Right ventricle myocardium inferior (tissue), 1 donor: ENCODE measurements around the gene CXCL1. TPM values are rescaled to one million over a fixed set of nuclear protein-coding genes. Genes with fewer than 3 reads are reported as not detected.
A peak's percentile ranks its signal among the peaks of the same experiment; 100 is the strongest.
"Not testable (repeated sequence)": the region's sequence is repeated elsewhere in the genome, so short reads cannot be mapped to it uniquely, and the experiment has no call there.

Experiments
- ATAC-seq: fragments of 200-7000 bp; cut with Tn5 transposase; one replicate; pipeline ENCODE4 v1.9.1; 2020; ENCODE audit warnings: mild to moderate bottlenecking, moderate library complexity
- DNase-seq: peaks from one replicate; pipeline ENCODE4 v3.0.0; 2021; ENCODE audit errors: missing footprints
- intact Hi-C: fragments of 100-400 bp; cut with DNase I; formaldehyde crosslinking; loops from one replicate; pipeline ENCODE4 v1.11.0; 2022
- total RNA-seq: library from RNA; stranded (reverse); fragmentation: NEBNext Ultra II Directional; extraction: Animal tissue kit (Norgen Biotek cat#: 25700); gene quantifications from one replicate; pipeline ENCODE4 v1.2.1, GENCODE V29; 2021
- donor health status: DM: no; HTN: yes; CAD: no; lungs with severe emphysema.

Gene CXCL1
- total RNA-seq, 1 donor from 2014 or later: 1.3 TPM

DNA sequence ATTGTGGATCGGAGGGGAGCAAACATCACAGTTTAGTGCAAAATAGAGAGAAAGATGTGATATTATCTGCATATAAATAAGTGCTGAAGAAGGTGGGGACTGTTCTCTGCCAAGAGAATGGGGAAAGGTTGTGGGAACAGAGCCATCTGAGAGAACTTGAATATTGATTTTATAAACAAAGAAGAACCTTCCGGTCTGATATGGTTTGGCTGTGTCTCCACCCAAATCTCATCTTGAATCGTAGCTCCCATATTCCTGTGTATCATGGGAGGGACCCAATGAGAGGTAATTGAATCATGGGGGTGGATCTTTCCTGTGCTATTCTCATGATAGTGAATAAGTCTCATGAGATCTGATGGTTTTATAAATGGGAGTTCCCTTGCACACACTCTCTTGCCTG lies 30.1 kb downstream of the CXCL1 start:
- ATAC-seq, intact Hi-C loops, DNase-seq: not testable (repeated sequence)

DNA sequence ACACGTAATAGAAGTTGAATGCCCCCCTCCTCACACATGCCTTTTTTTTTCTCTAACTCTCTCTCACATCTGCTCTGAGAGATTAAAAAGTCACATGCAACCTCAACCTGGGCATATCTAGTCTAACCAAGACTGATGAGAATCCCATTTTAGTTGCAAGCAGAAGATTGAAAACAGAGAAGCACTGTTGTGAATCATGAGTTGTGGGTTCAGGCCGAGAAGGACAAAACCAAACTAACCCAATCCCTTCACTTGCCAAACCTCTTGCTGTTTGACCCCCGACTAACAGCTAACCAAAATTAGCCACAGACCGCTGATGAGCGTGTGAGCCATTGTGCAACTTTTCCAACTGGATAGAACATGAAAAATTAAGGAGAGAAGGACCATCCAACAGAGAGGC lies 31.8 kb downstream of the CXCL1 start:
- ATAC-seq: no peak
- intact Hi-C loops: no loop called here

DNA sequence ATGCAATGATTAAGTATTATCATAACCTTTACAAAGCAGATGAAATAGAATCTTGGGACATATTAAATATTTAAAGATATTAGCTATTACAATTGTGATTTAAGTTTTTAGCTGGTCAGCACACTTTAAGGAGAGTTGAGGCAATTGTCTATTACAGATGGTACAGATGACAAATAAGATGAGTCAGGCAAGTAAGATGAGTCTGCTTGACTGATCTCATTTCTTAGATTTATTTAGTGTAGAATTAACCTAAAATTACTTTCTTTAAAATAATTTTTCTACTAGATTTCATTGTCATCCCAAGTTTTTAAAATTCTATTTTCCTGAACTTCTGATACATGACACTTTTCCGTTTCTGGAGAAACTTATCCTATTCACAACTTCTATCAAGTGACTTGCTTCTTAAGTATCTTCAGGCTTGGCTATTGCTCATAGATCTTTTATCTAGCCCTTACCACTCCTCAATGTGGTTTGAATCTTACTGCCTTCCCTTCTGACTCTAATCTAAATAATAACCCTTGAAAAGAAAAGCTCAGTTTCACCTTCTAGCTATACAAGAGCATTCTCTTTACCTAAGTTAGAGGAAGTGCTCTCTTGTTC lies 32.9 kb downstream of the CXCL1 start:
- ATAC-seq (no peak), DNase-seq (no peak)
- intact Hi-C loops: no loop called here

More for the DNA sequence above, 31.8 kb downstream of the CXCL1 start:
- DNase-seq: no peak

DNA sequence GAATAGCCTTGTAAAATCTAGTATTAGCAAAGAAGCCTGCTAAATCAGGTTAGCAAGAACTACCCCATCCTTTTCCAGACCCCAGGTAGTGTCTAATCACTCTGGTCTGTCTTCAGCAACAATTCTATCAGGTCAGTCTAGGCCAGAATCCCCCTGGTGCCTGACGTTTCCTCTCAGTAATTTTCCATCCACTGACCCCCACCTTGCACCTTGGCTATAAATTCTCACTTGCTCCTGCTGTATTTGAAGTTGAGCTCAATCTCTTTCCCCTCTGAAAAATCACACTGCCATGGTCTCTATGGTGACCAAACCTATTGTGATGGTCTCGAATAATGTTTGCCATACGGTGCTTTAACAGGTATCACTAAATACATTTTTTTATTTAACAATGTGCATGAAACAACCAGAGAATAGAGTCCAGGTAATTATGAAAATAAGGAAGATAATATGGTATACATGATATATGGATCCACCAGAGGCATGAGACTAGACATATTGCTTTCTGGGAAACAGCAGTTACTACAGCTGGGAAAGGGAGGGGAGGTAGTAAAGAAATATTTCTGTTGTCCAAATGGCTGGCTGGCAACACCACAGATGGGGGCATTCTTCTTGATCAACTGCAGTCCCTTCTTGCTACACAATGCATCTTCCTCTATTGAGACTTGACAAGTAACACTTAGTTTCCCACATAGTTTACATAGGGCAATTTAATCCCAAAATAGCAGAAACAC lies 33.8 kb downstream of the CXCL1 start:
- ATAC-seq (no peak), DNase-seq (no peak)
- intact Hi-C loops: no loop called here

DNA sequence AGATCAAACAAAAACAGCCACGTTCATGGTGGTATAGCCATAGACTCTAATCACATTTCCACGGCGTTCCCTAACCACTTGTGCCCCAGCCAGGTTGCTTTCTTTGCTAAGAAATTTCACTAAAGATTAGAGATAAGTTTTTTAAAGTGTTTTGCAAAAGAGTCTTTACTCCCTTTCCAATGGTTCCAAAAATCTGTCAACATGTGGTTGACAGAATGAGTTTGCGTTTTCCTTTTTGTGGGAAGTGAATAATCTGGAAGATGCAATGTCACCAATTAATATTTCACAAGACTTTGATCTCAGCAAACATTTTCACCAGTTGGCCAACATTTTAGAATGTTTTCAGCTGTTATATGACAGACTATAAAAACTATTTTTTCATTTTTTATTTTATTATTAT lies 35.3 kb downstream of the CXCL1 start:
- intact Hi-C loops: no loop called here
- peak; percentile 83 for ATAC-seq
- DNase-seq: no peak

DNA sequence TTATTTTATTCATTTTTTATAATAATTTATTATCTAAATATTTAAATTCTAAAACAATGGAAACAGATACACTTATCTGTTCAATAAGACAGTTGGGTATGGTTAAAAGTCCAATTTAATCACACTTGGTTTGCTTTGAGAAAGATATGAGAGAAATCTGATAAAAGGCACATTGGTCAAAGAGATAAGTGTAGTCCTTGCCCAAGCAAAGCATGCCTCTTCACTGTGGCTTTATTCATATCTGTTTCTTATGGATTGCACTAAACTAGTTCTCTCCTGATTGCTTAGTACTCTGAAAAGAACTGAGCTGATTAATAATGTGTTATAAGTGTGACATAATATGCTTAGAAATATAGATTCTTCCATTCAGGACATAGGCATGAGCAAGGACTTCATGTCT lies 39.8 kb downstream of the CXCL1 start:
- intact Hi-C loops: no loop called here
- no peak for ATAC-seq
- DNase-seq: no peak

DNA sequence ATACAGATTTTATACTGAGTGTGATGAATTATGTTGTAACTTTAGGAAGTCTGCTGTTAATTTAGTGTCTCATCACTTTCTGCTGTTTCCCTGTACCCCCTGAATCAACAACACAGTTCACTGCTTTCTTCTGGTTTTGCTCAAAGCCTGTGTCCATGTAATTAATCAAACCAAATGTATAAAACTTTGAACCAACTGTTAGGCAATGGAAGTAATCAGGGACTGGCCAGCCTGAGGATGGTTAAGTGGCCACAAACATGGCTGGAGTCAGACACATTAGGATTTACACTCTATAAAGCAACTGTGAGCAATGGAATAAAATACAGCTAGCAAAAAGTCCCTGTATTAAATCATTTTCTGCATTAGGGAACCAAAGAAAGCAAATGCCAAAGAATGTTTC lies 42.6 kb downstream of the CXCL1 start:
- ATAC-seq (no peak), DNase-seq (no peak)
- intact Hi-C loops: no loop called here

DNA sequence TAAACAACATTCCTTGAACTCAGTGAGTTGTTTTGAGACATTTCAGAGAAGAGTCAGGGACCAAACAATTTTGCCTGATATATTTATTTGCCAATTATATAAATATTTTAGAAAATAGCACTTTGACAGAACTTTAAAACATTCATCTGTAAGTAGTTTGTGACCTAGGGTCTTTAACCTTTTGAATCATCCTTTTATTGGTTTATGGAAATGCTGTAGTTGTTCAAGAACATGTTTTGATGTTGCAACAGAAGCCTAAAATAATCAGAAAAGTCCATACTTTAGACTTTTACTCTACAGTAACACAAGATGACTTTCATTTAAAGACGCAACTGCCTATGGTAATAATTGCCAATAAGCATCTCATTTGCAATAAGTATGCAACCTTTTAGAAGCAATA lies 43.0 kb downstream of the CXCL1 start:
- intact Hi-C loops: no loop called here
- DNase-seq (no peak), ATAC-seq (no peak)

DNA sequence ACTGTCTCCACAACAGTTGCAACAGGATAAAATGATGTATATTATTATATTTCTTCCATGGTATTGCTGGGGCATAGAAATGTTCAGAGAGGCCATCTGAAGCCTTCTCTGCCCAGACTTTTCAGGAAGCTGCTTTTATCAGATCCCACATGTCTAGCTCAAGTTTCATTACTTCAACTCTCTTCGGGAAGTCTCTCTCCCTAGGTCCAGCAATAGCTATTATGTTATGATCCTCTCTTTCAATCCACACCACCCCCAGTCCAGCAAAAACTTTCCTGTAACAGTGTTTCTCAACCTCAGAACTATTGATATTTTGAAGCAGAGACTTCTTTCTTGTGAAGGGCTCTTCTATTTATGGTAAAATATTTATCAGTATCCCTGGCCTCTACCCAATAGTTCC lies 44.9 kb downstream of the CXCL1 start:
- ATAC-seq (no peak), DNase-seq (no peak)
- intact Hi-C loops: no loop called here

DNA sequence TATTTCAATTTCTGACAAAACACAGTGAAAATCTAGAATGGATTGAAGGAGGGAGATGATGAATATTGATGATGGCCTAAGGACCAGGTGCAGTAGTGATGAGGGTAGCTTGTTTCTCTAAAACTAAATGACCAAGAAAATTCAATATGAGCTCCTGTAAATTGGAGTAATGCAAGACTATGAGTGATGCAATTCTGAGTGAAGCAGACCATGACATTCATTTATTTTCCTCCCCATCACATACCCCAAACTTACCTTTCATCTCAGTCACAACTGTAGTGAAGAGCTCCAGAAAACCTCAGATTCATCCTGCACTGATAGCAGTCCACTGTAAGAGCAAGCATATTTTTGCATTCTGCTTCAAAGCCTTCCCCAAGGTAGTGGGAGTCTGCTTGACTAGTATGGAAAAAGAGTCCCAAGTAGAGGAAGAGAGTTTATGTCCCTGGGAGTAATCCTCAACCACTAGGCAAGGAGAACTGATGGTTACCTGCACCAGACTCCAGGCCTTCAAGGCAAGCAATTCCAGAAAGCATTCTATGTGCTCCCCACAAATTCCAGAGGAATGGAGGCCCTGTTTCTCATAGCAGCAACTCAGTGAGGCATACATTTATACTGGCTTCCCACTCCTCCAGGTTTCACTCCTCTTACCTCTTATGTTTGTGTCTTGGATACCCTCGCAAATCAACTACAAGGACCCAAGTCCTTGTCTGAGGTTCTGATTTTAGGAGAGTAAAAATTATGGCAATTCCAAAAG lies 47.2 kb downstream of the CXCL1 start:
- ATAC-seq (no peak), DNase-seq (no peak)
- intact Hi-C loops: no loop called here

DNA sequence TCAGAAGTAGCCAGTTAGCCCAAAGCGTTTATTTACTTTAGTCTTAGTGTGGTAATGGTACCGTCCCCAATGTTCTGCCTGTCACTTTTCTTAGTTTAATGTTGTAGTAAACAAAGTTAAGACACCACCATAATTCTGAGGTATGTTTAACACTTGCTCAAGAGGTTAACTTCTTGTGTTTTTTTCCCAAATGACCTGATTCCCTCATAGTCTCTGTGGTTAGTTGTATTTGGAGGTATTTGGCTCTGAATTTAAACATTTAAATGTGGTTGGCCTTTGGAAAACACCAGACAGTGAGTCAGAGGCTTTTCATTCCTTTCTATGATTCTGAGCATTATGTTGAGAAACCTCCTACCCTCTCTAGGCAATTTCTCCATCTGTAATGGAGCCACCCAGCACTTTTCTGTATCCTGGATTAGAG lies 47.9 kb downstream of the CXCL1 start:
- DNase-seq: no peak
- intact Hi-C loops: no loop called here
- peak; percentile 48 for ATAC-seq

DNA sequence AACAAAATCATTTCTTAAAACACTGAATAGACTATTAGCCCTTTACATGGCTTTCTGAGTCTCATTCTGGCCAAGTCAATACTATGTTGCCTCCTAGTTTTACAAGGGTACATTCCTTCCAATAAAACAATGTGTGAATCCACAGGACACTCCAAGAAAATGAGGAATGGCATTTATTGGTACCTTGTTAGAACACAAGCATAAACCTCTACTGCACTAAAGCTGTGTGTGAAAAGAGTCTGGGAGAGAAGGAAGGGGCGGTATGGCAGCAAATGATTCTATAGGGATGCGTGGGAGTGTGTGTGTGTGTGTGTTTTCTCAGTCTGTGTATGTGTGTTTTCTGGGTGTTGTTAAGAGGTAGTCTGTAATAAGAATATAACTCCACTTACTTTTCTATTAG lies 48.9 kb downstream of the CXCL1 start:
- intact Hi-C loops: no loop called here
- ATAC-seq: no peak
- no peak for DNase-seq

DNA sequence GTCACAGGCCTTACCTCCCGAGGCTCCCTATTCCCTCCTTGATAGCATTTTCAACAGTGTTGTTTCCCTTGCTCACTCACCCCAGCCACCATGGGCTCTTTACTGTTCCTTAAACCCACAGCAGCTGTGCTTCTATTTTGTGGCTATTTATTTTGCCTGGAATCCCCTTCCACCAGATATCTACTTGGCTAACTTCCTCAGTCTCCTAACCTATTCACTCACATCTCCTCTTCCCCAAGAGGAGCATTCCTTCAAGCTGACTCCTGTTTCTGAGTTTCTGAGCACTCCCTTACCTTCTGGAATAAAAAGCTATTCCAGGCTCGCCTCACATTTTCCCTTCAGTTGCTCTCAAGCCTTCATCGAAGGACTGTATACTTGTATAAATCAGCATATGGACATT lies 50.5 kb downstream of the CXCL1 start:
- intact Hi-C loops: loop anchor here (5.0 to 10.0 kb wide), 3 partner anchors 187 to 257 kb away; no protein-coding TSS in a partner anchor
- DNase-seq (no peak), ATAC-seq (no peak)

Other genes with a start within 250 kb of the CXCL1 start
- not detected for gene RASSF6, start 249.0 kb upstream of the CXCL1 start, total RNA-seq
- gene CXCL8, start 128.8 kb upstream of the CXCL1 start, total RNA-seq: not detected
- 0.27 TPM for gene CXCL6, start 32.7 kb upstream of the CXCL1 start, total RNA-seq
- gene PF4V1, start 16.1 kb upstream of the CXCL1 start, total RNA-seq: not detected
- 1.0 TPM for gene PF4, start 112.6 kb downstream of the CXCL1 start, total RNA-seq
- 0.35 TPM for gene PPBP, start 118.8 kb downstream of the CXCL1 start, total RNA-seq
- 0.08 TPM for gene CXCL5, start 129.3 kb downstream of the CXCL1 start, total RNA-seq
- gene CXCL3, start 169.3 kb downstream of the CXCL1 start, total RNA-seq: 0.16 TPM
- 9.5 TPM for gene CXCL2, start 229.8 kb downstream of the CXCL1 start, total RNA-seq